Left lung (tissue), 10 donors: ENCODE measurements around the gene DNM1. TPM values are rescaled to one million over a fixed set of nuclear protein-coding genes. Genes with fewer than 3 reads are reported as not detected.
"Not testable (repeated sequence)": the region's sequence is repeated elsewhere in the genome, so short reads cannot be mapped to it uniquely, and the experiment has no call there.

ENCODE experiments used
- ATAC-seq: fragments of 200-7000 bp; cut with Tn5 transposase; one replicate; pipeline ENCODE4 v1.9.1; 2020; ENCODE audit warnings: moderate library complexity
- DNase-seq, 4 donors: peaks; one replicate each; pipeline ENCODE4 v3.0.0-alpha.2; 2013 to 2020
- H3K27ac ChIP-seq, 2 donors: fragments of 200-600 bp; sonication (generic) in 1 of 2; one replicate each; pipeline versions ENCODE4 v1.5.0 to v1.8.0; 2020 to 2021
- H3K27me3 ChIP-seq, 2 donors: fragments of 200-600 bp; sonication (generic) in 1 of 2; one replicate each; pipeline versions ENCODE4 v1.5.0 to v1.8.0; 2020 to 2021
- H3K36me3 ChIP-seq, 2 donors: fragments of 200-600 bp; sonication (generic) in 1 of 2; one replicate each; pipeline versions ENCODE4 v1.5.0 to v1.8.0; 2020 to 2021
- H3K4me1 ChIP-seq, 2 donors: fragments of 200-600 bp; one replicate each; pipeline ENCODE4 v1.8.0; 2021
- H3K4me3 ChIP-seq, 2 donors: fragments of 200-600 bp; sonication (generic) in 1 of 2; one replicate each; pipeline versions ENCODE4 v1.5.0 to v1.8.0; 2020 to 2021; ENCODE audit warnings: mild to moderate bottlenecking in 1 of 2
- H3K9me3 ChIP-seq, 2 donors: fragments of 200-600 bp; sonication (generic) in 1 of 2; one replicate each; pipeline versions ENCODE4 v1.5.0 to v1.8.0; 2020 to 2021
- CTCF ChIP-seq, 2 donors: fragments of 200-600 bp; sonication (generic) in 1 of 2; IDR thresholded peaks; one replicate each; pipeline versions ENCODE4 v1.5.0 to v1.8.0; 2021; ENCODE audit warnings: antibody characterized with exemption in 2 of 2
- intact Hi-C, 2 donors: fragments of 100-400 bp; cut with DNase I; formaldehyde crosslinking; loops; one replicate each; pipeline versions ENCODE4 v1.11.2 to v1.14.2; 2022
- polyA plus RNA-seq, 6 donors: library from polyadenylated mRNA; unstranded; fragments of 120-200 nt; gene quantifications; one replicate each; pipeline ENCODE4 v1.2.1, GENCODE V29; 2013; ENCODE audit not compliant: insufficient read length in 6 of 6
- total RNA-seq, 2 donors: library from RNA; stranded (reverse); fragmentation: NEBNext Ultra II Directional; extraction: Animal tissue kit (Norgen Biotek cat#: 25700); gene quantifications; one replicate each; pipeline ENCODE4 v1.2.1, GENCODE V29; 2021
- donor health status: DM: no; HTN: yes; CAD: no.
- donor health status: DM: no; HTN: no; CAD: no.

Gene DNM1
- total and polyA plus RNA-seq, 8 donors: 9.0 to 90.0 (median 62.2) TPM

- TF ChIP-seq CTCF (IDR thresholded peaks at IDR 0.05): no peak
- peak in 2 of 4 donors; percentile 50 to 69 for DNase-seq
Observed at GRCh38 chr9:128276574-128277270, 73.5 kb downstream of the DNM1 start.

GRCh38 chr9:128279088-128280073 is 76.2 kb downstream of the DNM1 start:
- H3K36me3 ChIP-seq, intact Hi-C loops, ATAC-seq, H3K27me3 ChIP-seq, H3K4me3 ChIP-seq, H3K9me3 ChIP-seq: not testable (repeated sequence)
- peak overlapping the region; percentile 48 to 65 for H3K27ac ChIP-seq
- peak in 1 of 4 donors; percentile 16 for DNase-seq
- peaks cover 9 to 33% of the 10 kb centered on the region in 2 donors for H3K4me1 ChIP-seq

More at GRCh38 chr9:128276574-128277270, 73.5 kb downstream of the DNM1 start:
- Histone ChIP-seq H3K9me3 (no peaks in the 10 kb centered on the region), H3K27ac (peak overlapping the region; percentile 74 to 81), H3K4me1 (peaks cover 12 to 41% of the 10 kb centered on the region in 2 donors), H3K36me3 (peaks cover 0 to 21% of the 10 kb centered on the region in 2 donors), H3K4me3 (peak overlapping the region; percentile 48 to 96), H3K27me3 (no peaks in the 10 kb centered on the region)
- intact Hi-C loops: no loop called here
- peak; percentile 26 for ATAC-seq

GRCh38 chr9:128280084-128280622 is 77.0 kb downstream of the DNM1 start:
- peaks cover 5 to 26% of the 10 kb centered on the region in 2 donors for H3K4me1 ChIP-seq
- no peaks in the 10 kb centered on the region for H3K27me3 ChIP-seq
- TF ChIP-seq CTCF (IDR thresholded peaks at IDR 0.05): no peak
- intact Hi-C loops: no loop called here
- no peaks in the 10 kb centered on the region for H3K9me3 ChIP-seq
- no peak for DNase-seq
- H3K27ac ChIP-seq: peak overlapping the region in 1 of 2 donors; percentile 65
- H3K4me3 ChIP-seq: no peak overlapping the region
- no peaks in the 10 kb centered on the region for H3K36me3 ChIP-seq
- no peak for ATAC-seq

- Histone ChIP-seq H3K9me3 (no peaks in the 10 kb centered on the region), H3K4me1 (peaks cover 0 to 12% of the 10 kb centered on the region in 2 donors), H3K4me3 (no peak overlapping the region), H3K27me3 (no peaks in the 10 kb centered on the region), H3K36me3 (peaks cover 0 to 16% of the 10 kb centered on the region in 2 donors), H3K27ac (no peak overlapping the region)
- no peak for DNase-seq
- ATAC-seq: no peak
- intact Hi-C loops: no loop called here
- no peak for TF ChIP-seq CTCF (IDR thresholded peaks at IDR 0.05)
Observed at GRCh38 chr9:128282500-128282899, 79.3 kb downstream of the DNM1 start.

- intact Hi-C loops: no loop called here
- peaks cover 0 to 28% of the 10 kb centered on the region in 2 donors for H3K36me3 ChIP-seq
- ATAC-seq: no peak
- H3K4me1 ChIP-seq: peaks cover 0 to 3% of the 10 kb centered on the region in 2 donors
- DNase-seq: no peak
- H3K9me3 ChIP-seq: no peaks in the 10 kb centered on the region
- no peak for TF ChIP-seq CTCF (IDR thresholded peaks at IDR 0.05)
- H3K4me3 ChIP-seq: no peak overlapping the region
- no peaks in the 10 kb centered on the region for H3K27me3 ChIP-seq
- no peak overlapping the region for H3K27ac ChIP-seq
Observed at GRCh38 chr9:128285033-128285784, 82.0 kb downstream of the DNM1 start.
